ENCODE data around the gene TAF1C.

The TAF1C gene

DNA sequence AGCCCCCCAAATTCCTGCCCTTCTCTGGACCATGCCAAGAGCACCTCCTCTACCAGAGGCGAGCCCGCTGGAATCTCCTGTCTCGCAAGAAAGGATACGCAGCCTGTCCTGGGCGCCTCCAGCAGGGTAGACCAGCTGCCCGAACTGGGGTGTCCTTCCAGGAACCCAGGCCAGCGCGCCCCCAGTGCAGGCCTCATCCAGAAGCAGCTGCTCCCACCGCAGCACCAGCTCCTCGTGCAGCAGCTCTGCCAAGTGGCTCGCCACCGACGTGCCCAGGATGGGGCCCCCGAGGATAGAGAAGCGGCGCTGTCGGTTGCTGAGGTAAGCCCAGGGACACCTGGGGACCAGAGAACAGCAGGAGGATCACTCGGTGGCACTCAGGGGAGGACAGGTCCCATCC is 4.8 kb downstream of the TAF1C start:
- DNase-seq: no peak

DNA sequence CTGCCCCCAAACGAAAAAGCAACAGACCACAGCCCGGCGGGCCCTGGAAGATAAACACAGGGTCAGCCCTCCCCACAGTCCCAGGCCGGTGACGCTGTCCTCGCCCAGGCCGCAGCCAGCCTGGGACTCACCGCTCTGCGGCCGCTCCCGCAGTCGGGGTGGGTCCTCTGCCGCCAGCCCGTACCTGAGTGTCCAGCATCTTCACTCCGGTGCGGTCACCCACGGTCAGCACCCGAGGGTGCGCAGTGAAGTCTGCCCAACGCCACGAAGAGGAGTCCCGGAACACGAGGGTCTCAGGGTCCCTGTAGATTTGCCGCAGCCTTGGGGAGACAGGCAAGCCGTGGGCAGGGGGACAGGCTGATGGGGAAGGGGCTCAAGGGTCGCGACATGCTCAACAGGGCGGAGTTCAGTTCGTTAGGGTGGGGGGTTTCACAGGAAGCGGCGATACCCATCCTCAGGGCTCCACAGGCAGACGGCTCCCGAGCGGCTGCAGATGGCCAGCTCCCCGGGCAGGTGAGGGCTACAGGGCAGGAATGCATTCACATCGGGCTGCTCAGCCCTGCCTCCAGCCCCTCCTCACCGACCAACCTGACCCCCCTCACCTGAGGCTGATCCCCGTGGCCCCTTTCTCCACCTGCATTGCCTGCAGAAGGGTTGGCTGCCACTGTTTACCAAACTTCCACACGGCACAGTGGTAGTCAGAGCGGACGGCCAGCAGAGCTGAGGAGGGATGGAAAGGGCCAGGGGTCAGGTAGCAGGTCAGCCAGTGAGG is 5.5 kb downstream of the TAF1C start:
- DNase-seq: no peak

DNA sequence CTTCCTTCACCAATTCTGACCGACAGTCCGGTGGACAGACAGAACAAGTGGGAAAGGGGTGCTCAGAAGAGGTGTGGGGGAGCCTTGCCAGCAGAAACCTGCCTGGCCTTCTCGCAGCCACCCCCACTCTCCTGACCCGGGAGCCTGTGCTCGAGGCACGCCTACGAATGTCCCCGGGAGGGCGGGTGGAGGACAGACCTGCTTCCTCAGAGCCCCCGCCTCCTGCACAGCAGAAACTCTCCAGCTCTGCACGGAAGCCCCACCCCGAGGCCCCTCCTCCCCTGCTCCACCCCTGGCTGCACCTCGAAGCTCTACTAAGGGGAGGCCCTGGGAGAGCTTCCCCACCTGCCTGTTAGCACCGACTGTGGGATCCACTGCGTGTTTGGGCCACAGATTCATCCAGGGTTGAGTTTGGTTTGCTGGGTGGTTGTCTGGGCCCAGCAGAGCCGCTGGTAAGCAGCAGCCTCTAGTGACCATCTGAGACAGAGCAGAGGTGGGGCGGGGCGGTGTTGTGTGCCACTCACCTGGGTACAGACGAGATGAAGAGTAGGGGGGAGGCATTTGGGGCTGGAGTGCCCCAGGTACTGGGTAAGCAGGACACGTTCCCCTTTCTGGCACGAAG is 6.2 kb downstream of the TAF1C start:
- no peak for DNase-seq

DNA sequence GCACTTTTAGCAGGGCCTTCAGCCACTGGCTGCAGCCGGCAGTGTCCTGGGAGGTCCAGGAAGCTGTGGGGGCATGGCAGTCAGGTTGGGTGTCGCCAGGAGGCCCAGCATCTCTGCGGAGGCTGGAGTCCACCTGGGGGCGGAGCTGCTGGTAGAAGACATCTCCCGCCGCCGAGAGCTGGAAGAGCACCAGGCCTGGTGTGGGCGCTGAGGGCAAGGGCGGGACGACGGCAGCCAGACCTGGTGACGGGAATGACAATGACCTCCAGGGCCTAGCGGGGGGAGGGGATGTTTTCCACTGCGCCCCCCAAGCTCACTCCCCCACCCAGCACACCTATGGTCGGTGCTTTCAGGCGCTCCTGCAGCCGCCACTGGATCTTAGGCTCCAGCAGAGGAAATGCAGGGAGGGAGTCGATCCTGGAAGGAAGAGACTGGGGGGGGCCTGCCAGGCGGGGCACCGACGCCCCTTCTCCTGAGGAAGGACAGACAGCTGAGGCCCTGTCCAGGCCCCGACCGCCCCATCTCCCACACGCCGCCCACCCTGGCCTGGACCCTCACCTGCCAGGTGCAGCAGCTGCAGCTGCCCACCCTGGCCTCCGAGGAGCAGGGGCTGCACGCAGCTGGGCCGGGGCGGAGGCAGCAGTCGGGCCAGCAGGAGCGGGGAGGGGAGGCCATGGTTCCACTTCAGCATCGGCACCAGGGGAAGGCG is 7.1 kb downstream of the TAF1C start:
- no peak for DNase-seq

DNA sequence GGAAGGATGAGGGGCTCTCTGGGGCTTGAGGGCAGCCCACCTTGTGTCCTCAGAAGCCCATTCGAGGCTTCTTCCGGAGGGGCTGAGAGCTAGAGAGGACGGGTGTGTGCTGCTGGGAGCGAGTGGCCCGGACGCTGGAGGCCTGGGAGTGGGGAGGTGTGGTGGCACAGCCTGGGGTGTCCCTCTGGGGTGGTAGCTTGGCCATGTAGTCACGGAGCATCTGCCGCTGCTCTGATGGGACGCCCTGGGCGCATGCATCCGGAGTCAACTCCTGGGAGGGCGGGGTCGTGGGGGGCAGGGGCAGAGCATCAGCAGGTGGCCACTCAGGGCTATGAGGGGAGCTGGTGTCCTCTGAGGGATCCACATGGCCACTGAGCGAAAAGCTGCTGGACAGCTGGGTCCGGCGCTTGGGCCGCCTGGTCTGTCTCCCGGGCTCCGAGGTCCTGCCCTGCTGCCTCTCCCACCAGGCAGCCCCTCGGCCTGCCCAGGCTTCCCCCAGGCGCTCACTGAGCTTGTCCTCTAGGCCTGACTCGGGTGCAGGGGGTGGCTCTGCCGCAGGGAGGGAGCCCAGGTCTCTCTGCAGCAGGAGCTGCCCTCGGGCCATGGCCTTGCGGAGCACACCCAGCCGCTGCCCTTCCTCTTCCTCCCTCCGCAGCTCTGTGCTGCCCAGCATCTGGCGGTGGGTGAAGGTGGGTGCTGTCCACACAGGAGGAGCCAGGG is 7.8 kb downstream of the TAF1C start:
- no peak for DNase-seq

DNA sequence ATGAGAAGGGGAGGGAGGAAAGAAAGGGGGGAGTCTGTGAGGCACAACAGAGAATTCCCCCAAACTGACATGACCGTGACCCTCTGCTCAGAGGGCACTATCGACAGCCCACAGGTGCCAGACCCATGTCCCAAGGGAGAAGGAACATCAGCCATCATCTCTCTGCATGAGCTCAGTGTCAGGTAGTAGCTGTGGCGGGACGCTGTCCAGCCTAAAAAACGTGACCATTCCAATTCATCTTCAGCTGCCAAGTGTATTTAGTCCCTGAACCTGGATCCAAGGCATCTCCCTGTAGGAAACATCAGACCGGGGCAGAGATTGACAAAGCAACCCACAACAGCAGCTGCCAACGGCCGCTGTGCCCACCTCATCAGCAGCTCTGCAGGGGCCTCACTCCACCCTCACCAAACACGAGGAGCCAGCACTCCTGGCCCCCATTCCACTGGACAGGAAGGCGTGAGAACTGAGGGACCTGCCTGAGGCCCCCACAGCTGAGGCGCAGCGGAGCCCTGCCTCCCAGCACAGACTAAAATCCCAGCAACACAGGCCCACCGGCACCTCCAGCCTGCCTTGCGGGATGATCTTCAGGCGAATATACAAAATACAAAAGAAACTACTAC is 8.6 kb downstream of the TAF1C start:
- DNase-seq: no peak

DNA sequence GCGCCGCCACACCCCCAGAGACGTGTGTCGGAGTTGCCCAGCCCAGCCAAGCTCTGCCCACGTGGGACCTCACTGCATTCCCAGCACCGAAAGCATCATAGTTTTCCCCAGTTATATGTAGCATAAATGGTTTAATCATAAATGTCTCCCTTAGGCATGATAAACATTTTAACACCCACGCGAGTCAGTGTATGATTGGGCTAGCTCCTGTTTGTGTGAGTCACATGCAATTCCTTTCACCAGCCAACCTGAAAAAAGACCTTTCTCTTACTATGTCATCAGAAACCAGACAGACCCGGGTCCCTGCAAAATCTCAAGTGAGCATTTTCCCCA is 9.2 kb downstream of the TAF1C start:
- no peak for DNase-seq

DNA sequence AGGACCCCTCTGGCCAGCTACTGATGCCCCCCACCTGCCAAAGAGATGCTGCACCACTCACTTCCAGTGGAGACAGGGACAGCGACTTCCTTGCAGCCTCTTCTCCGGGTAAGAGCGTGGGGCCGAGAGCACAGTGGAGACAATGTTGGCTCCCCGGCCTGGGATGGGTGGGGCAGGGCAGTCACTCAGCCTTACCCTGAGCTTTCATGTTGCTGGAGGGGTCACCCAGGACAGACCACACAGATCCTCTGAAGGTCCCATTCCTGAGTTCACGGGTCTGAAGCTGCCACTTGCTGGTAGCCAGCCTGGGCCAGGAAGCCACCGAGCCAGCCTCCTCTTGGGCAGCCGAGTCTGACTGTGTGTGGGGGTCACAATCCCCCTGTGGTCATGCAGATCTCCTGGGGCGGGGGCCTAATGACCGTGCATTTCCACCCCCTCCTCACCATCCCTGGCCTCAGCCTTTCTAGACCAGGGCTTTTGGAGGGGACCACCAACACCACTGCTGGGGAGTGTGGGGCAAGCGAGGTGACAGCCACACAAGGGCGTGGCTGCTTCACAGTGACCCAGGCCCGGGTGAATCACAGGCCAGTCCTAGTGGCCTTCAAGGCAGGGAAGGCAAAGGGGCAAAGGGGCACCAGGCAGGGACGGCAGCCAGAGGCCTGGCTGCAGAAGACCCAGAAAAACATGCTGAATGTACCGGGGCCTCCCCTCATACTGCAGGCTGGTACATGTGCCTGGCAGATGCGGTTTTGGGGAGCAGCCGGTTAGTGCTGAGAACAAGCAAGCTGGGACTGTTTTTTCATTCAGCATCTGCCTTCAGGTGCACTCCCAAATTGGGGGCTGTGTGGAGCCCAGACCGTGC is 10.4 kb downstream of the TAF1C start:
- DNase-seq: no peak

DNA sequence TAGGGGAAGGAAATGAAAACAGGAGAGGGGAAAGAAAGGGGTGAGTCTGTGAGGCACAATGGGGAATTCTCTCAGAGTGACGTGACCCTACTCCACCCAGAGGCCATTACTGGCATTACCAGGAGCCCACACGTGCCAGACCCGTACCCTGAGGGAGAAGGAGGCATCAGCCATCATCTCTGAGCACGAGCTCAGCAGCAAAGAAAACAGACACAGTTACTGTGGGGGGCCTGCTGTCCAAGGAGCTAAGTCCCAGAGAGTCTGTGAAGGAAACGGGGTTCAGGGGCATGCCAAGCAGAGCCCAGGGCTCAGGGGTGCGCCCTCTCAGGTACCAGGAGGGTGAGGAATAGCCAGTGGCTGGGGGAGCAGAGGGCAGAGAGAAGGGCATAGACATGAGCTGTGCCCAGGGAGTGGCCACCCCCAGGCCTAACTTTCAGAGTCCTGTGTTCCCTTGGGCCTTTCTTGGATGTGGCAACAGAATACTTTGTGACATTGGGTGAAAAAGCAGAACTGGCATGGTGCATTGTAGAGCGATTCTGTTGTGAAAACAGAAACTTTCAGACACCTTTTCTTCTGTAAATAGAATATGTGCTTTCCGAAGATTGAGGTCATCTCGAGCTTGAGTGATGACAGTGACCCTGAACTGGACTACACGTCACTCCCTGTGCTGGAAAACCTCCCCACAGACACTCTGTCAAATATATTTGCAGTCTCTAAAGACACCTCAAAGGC is 11.3 kb downstream of the TAF1C start:
- peak; percentile 70 for DNase-seq

DNA sequence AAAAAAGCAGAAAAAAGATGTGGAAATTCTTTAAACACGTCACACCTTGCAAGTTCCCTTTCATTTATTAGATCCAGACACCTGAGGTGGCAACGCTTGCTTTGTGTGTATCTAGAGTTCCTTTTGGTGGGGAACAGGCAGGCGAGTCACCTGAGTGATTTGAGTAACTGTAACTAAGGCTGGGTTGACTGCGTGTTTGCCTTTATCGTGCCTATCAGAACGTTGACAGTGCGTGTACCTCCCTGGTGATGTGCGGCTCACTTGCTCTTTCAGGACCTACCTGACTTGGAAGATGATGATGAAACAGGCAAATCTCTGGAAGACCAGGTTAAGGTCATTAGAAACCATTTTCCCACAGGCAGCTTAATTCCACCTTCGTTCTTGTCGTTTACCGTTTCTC is 12.5 kb downstream of the TAF1C start:
- DNase-seq: no peak

DNA sequence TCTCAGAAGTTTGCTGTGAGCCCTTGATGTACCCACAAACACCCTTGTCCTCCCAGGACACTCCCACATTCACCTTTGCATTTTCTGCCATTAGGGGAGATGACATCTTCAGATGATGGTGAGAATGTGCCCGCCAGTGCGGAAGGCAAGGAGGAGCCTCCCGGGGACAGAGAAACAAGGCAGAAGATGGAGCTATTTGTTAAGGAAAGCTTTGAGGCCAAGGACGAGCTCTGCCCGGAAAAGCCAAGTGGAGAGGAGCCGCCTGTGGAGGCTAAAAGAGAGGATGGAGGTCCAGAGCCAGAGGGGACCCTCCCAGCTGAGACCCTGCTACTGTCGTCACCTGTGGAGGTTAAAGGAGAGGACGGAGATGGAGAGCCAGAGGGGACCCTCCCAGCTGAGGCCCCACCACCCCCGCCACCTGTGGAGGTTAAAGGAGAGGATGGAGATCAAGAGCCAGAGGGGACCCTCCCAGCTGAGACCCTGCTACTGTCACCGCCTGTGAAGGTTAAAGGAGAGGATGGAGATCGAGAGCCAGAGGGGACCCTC is 17.0 kb downstream of the TAF1C start:
- DNase-seq: no peak

DNA sequence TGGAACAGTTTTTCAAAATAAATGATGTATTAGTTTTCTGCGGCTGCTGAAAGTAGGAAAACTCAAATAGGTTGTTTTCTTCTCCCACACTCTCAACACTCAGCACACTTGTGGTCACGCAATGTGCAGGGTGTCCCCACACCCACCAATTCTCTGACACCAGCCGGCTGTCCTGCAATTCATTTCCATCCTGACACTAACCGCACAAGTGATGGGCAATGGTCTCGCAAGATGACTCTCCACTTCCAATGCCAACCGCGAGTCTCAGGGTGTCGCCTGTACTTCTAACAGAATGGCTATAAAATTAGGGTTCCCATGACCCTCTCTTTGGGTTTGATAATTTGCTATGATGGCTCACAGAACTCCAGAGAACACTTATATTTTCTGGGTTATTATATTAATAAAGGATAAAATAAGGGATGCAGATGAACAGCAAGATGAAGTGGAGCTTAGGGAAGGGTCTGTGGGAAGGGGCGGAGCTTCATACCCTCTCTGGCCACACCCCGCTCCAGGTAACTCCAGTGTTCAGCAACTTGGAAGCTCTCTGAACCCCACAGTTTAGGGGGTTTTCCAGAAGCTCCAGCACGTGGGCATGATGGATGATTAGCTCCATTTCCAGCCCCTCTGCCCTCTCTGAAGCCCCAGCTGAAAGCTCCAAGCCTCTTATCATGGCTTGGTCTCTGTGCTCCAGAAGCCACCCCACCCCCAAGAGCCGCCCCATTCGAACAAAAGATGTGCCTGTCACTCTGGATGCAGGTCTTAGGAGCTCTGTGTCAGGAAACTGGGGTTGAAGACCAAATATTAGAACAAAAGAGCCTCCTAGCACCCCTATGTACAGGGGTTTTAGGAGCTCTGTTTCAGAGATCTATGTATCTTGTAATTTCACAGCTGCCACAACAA is 19.8 kb downstream of the TAF1C start:
- DNase-seq: no peak

DNA sequence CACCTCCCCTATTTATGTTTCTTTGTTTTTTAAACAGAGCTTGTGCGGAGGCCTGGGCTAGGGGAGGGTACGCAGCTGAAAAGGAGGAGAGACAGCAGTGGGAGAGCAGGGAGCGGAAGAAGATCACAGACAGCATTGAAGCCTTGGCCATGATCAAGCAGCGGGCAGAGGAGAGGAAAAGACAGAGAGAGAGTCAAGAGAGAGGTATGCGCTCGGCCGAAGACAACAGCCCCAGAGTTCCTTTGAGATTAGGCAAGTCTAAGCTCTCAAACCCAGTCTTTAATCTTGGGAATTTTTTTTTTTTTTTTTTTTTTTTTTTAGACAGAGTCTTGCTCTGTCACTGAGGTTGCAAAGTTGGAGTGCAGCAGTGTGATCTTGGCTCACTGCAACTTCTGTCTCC is 21.1 kb downstream of the TAF1C start:
- no peak for DNase-seq

DNA sequence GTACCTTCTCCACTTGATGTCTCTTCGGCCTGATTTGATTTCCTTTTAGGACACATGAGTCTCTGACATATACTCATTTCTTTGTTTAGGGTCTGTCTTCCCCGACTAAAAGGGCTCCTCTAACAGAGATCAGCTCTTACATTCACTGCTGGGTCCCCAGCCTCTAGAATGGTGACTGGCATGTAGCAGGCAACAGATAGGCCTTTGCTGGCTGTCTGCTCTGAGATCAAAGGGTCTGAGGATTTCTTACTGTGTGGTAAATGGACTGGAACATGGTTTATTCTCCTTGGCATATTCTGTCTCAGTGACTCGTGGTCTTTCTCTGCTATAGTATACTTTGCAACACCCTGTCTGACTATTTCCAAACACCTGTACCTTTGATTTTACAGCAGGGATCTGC is 25.1 kb downstream of the TAF1C start:
- DNase-seq: no peak

DNA sequence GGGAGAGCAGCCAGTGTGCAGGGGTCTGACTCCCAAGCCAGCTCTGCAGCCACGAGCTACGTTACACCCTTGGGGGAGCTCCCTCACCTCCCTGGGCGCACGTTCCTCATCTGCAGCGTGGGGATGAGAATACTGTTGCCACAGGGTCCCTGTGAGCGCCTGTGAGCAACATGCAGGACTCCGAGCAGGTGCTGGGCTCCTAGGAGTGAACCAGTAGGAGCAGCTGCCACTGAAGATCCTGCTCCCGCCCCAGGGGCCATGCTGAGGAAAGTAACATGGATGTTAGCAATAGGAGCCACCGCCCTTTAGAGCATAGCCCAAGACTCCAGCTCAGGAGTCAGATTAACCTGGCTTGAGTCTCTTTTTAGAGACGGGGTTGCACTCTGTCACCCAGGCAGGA is 25.8 kb downstream of the TAF1C start:
- DNase-seq: no peak

DNA sequence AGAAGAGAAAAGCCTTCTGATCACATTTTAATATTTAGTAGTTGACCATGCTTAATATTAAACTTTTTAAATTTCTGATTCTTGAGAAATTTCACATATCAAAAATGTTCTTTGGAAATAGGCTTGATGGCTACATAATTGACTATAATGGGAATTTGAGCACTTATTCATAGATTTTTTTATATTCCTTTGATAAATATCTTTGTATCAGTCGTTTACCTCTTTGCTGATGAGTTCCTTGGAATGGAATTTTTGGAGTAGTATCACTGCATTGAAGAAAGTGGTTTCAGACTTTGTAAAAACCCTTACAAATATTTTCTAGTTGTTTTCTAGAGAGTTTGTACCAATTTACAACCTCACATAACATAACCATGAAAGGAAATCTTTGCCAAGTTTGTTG is 27.1 kb downstream of the TAF1C start:
- DNase-seq: no peak

DNA sequence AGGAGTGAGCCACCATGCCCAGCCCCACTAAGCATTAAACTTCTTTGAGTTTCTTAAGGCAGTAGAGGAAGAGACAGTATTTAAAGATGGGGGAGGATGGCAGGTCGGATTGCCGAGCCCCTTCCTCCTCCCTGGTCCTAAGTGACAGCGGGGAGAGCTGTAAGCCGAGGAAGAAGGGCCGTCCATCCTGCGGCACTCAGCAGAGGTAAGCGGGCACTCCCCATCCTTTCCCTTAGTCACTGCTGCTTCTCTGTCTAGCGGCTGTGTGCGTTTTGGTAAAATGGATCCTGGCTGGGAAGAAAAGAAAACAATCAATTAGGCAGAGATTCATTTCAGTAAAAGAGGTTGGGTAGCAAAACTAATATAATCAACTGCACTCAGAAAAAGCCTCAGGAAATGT is 27.9 kb downstream of the TAF1C start:
- no peak for DNase-seq

DNA sequence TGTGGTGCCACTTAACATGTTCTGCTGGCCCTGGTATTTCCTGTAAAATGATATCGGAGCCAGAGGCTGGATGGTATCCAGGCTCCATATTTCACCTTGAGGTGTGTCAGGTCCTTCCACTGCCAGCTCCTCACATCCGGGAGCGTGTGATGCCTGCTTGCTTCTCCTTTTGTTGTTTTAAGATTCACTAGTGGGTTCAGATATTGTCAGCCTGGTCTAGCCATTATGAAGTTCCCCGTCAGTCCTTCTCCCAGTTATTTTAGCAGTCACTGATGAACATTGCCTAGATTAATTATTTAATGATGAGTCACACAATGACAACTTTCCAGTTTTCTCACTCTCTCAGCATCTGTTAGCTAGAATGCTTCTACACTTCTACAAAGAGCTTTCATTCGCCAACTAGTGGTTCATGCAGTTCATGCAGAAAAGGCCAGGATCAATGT is 30.5 kb downstream of the TAF1C start:
- DNase-seq: no peak

DNA sequence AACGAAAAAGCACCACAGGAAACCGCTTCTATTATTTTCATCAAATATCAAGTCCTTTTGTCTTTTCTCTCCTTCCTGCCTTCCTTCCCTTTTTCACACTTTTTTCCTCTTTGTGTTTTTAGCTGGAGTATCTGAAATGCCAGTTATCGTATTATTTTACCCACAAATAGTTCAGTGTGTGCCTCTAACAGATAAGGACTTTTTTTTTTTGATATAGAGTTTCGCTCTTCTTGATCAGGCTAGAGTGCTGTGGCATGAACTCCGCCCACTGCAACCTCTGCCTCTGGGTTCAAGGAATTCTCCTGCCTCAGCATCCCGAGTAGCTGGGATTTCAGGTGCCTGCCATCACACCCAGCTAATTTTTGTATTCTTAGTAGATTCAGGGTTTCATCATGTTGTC is 31.1 kb downstream of the TAF1C start:
- no peak for DNase-seq

DNA sequence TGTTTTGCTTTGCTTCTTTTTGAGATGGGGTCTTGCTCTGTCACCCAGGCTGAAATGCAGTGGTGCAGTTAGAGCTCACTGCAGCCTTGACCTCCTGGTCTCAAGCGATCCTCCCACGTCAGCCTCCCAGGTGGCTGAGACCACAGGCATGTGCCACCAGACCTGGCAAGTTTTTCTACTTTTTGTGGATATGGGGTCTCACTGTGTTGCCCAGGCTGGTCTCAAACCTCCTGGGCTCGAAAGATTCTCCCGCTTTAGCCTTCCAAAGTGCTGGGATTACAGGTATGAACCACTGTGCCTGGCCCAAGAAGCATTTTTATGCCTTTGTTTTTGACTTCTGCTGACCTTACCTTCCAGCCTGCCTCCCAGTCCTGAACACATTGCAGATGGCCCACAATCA is 31.6 kb downstream of the TAF1C start:
- no peak for DNase-seq
